GM19025 (cell line): Measurements from ENCODE around the gene DYRK4.
A peak's percentile ranks its signal among the peaks of the same experiment; 100 is the strongest.

ENCODE experiments used
- ATAC-seq: cut with Tn5 transposase; IDR thresholded peaks from one replicate; pipeline ENCODE4 v1.9.1; 2021; ENCODE audit warnings: mild to moderate bottlenecking, low read depth, moderate library complexity; ENCODE audit not compliant: unreplicated experiment

Gene DYRK4

DNA sequence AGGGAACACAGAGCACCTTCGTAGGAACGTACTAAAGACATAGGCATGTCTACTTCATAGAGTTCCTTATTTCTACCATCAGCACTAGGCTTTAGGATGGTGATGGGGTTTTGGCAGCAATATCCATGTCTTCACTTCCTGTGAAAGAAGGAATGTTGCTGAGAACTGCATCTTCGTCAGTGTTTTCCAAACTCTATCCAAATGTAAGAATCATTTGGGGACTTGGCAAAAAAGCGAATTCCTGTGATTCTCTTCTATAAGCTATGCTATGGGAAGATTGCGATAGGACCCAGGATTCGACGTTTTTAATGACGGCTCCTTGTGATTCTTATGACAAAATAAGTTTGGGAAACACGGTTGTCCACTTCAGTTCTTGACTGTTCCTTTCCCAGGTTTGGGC is 47.1 kb downstream of the DYRK4 start:
- no peak for ATAC-seq

DNA sequence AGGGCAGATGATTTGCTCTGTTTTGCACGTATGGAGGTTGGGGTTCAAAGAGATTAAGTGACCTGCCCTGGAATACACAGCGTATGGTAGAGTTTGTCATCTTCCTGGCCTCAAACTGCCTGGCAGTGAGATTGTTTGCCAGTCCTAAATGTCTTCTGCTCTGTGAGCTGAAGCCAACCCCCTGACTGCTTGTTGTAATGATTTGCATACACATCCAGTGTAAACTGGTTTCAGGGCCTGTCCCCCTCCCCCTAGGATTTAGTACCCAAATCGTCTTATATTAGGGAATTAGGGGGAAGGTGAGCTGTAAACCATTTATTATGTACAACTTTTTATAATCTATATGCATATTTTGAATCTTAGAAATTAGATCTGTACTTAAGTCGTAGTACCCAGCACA is 48.5 kb downstream of the DYRK4 start:
- ATAC-seq = no peak

DNA sequence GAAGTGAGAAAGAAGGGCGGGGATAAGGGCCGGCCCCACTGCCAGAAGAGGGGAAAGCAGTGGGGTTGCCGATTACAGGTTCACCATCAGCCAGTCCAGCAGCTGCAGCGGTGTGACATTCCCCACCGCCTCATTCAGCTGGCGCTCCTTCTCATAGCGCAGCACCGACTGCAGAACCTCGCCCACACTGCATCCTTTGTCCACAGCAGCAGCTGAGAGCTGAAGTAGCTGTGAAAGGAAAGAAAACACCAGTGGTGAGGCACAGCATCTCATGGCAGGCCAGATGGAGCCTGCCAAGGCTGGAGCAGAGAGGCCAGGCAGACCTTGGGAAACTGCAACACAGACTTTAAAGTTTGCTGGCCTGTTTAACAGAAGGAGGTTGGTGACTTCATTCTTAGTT is 53.7 kb downstream of the DYRK4 start:
- ATAC-seq = no peak

DNA sequence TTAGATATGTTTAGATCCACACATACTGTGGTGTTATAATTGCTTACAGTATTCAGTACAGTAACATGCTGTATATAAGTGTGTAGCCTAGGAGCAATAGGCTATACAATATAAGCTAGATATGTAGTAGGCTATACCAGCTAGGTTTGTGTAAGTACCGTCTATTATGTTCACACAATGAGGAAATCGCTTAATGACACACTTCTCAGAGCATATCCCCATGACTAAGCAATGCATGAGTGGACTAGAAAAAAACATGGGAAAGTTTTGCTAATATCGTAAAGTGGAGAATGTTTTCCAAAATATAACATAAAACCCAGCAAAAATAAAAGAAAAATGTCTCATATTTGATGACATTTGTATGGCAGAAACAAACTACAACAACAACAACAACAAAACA is 59.5 kb downstream of the DYRK4 start:
- ATAC-seq = no peak

DNA sequence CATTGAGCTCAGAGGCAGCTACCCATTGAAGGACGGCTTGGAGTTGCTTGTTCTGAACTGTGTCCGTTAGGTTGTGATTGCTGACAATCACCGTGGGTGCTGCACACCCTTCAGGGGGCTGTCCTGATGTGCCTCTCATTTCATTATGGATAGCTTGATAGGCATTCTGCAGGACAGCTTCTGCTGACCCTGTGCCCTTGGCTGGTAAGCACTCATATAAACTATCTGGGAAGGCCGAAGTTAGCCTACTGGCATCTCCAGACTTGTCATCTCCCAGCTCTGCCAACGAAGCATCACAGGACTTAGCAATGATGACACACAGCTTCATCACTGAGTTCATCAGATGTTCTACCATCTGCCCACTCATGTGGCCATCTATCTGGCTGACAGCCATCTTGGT is 64.5 kb downstream of the DYRK4 start:
- ATAC-seq = no peak

DNA sequence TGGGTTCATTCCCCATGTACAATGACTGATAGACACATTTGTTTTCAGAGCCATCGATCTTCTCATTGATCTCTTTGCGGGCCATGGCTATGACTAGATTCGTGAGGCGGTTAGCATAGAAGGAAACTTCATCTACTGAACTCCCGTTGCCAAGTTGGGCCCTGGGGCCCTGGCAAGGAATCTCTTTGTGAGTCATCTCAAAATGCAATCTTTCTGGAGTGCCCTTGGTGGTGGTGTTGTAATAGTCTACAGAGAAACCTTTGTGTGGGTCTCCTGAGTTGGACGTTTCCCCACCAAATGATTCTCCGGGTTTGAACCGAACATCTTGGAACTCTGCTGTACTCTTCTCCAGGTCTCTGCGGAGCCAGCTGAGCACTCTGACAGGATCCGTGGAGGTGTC is 66.4 kb downstream of the DYRK4 start:
- ATAC-seq = no peak

DNA sequence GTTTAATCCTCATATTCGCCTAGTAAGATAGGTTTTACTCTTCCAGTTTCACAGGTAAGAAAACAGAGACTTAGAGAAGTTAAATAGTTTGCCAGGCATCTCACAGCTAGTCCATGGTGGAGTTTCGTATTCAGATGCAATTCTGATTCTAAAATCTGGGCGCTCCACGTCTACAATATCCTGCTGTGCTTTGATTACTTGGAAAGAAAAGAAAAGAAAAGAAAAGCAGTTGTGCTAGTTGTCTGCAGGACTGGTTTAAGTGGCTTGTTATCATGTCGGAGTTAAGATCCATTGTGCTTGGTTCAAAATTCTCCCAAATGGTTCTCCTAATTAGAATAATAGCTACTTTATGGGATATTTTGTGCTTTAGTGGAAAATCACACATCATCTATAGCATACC is 68.3 kb downstream of the DYRK4 start:
- ATAC-seq = no peak

DNA sequence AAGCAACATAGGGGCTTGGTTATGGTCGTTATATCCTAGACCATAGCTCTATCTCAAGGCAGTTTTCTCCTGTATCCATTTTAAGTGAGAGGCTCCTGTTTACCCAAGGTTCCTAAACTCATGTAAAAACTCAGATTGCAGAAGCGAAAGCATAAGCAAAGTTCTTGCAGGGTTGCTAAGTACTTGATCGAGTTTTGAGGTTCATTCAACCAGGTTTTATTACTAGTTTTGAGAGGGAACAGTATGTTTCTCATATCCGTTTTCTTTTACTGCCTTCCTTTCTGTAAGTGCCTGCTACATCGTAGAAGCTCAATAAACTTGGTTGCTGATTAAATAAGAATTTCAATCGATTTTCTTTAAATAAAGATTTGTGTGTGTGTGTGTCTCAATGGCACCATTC is 81.7 kb downstream of the DYRK4 start:
- ATAC-seq = peak; percentile 48

DNA sequence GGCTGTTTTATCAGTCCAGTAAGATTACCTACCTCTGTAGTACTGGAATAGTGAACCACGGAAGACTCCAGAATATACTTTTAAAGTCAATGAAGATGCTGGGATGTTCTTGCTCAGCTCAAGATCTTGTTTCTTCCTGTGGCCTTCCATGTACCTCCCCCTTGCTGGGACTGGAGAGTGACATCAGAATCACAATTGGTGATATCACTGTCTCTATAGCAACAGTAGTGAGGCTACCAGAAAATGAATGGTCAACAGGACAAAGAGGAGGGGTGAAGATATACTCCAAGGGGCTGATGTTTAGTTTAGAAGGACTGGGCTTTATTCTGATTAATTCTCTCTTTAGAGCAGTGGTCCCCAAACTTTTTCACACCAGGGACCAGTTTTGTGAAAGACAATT is 83.0 kb downstream of the DYRK4 start:
- no peak for ATAC-seq

DNA sequence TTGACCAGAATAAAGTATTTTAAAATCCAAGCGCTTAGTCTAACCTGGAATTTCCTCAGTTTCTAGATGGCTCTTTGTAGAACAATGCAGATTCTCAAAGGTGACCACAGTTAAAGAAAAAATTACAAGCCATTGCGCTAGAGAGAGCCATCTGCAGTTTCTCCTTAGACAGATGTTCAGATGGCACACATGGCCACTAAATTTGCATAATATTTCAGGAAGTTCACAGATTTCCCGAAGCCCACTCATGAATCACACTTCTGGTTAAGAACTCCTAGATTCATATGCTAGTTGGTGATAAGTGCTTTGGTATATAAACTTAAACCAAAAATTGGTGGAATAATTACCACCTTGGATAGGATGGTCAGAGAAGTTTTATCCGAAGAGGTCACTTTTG is 86.1 kb downstream of the DYRK4 start:
- ATAC-seq = no peak

DNA sequence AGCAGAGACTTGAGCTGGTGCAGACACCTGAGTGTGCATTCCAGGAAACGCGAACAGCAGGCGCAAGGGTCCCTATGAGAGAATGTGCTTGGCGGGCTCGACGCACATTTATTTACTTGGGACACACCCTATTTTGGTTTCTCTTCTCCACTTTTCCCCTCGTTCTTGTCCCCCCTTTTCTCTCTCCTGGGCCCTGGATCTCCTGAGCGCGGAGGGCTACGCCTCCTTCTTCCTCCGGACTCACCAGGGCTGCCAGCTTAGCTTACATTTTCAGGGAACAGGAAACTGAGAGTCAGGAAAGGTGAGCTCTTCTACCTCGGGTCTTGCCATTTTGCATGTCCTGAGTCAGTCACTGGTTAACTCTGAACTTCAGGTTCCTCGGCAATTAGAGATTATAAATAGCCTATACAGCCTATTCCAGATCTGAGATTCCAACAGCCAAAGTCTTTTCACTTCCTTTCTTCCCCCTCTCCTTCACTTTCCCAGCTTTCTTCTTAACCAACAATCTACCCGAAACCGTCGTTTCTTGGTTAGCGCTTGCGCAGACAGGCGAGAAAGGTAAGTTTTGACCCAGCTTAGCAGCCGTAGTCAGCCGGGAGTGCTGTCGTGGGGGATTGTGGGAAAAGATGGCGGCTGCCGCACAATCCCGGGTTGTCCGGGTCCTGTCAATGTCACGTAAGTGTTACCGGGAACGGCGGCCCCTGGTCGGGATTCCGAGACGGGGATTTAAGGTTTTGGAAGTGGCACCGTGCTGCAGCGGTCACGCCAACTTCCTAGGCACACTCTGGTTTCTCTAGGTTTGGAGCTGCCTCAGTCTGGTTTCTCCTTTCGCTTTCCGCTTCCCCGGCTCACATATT is 86.7 kb downstream of the DYRK4 start, which contains the start of the genes AKAP3 and NDUFA9:
Gene AKAP3, minus strand, starts transcription at position 551 of the 857 bp plus-strand sequence. CDS start 10,855 bp downstream, outside the sequence.
Gene NDUFA9, plus strand, starts transcription at position 614 of the 857 bp plus-strand sequence. Its CDS starts 13 bp downstream, at position 627.
- ATAC-seq = peak; percentile 71

DNA sequence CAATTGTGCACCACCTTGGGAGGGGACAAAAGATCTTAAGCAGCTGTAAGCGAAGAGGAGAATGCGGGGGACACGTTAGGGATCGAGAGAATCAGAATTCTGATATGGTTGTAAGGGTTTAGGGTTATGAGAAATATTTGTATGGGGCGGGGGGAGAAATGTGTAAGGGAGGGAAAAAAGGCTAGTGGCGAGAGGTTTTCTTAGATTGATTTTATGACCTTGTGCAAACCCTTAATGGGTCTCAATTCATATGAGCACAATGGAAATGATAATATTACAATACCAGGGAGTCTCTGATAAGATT is 87.3 kb downstream of the DYRK4 start:
- ATAC-seq = no peak

DNA sequence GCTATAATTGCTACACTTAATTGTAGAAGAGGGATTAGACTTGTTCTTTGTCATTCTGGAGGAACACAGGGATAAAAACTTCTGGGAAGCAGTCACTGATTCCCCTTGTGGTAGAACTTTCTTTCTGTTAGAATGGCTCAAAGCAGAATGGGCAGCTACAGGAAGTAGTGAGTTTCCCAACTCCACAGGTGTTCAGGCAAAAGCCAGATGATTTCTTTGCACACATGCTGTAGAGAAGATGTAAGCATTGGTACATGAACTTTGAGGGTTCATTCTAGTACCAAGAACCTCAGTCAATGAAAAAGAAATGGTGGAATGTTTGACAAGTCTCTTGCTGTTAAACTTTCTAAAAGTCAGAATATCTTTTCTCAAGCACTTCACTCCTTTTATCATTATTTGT is 91.2 kb downstream of the DYRK4 start:
- ATAC-seq = no peak

DNA sequence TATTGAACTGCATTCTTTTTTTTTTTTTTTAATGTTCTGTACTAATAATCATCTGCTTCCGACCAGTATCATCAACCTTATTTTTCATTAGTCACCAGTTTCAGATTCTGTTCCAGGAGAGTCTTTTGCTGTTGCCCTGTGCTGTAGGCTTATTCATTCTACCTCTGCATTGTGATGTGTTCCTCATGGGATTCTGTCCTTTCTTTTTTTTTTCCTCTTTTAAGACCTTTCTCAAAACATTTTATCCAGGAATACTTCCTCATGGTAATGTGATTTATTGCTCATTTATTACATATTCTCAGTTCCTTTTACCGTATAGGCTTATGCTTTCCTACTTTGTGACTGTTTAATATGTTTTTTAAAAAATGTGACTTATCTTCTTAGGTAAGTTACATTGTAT is 91.7 kb downstream of the DYRK4 start:
- no peak for ATAC-seq
